ENCODE results near the gene AHNAK.

The AHNAK gene

GRCh38 chr11:62458212-62459002 is 88.2 kb downstream of the AHNAK start:
- TF ChIP-seq CTCF (IDR thresholded peaks at IDR 0.05; ENCODE audit: low read depth, low read length, missing control alignments): no peak
- no peak for DNase-seq (ENCODE audit: low read depth)
- H3K4me3 ChIP-seq (ENCODE audit: low read depth, low read length): no peak overlapping the region
- in situ Hi-C loops (cut with HindIII; ENCODE audit: low sequenced_read_pairs): no loop called here

GRCh38 chr11:62457478-62457877 is 89.1 kb downstream of the AHNAK start:
- TF ChIP-seq CTCF (IDR thresholded peaks at IDR 0.05; ENCODE audit: low read depth, low read length, missing control alignments): no peak
- H3K4me3 ChIP-seq (ENCODE audit: low read depth, low read length): no peak overlapping the region
- DNase-seq (ENCODE audit: low read depth): no peak
- in situ Hi-C loops (cut with HindIII; ENCODE audit: low sequenced_read_pairs): no loop called here

GRCh38 chr11:62456630-62457029 is 90.0 kb downstream of the AHNAK start:
- DNase-seq (ENCODE audit: low read depth): no peak
- H3K4me3 ChIP-seq (ENCODE audit: low read depth, low read length): no peak overlapping the region
- no peak for TF ChIP-seq CTCF (IDR thresholded peaks at IDR 0.05; ENCODE audit: low read depth, low read length, missing control alignments)
- in situ Hi-C loops (cut with HindIII; ENCODE audit: low sequenced_read_pairs): no loop called here

GRCh38 chr11:62452839-62453468 is 93.7 kb downstream of the AHNAK start:
- in situ Hi-C loops (cut with HindIII; ENCODE audit: low sequenced_read_pairs): no loop called here
- TF ChIP-seq CTCF (IDR thresholded peaks at IDR 0.05; ENCODE audit: low read depth, low read length, missing control alignments): no peak
- DNase-seq (ENCODE audit: low read depth): no peak
- no peak overlapping the region for H3K4me3 ChIP-seq (ENCODE audit: low read depth, low read length)

GRCh38 chr11:62452261-62452660 is 94.3 kb downstream of the AHNAK start:
- DNase-seq (ENCODE audit: low read depth): no peak
- in situ Hi-C loops (cut with HindIII; ENCODE audit: low sequenced_read_pairs): no loop called here
- H3K4me3 ChIP-seq (ENCODE audit: low read depth, low read length): no peak overlapping the region
- no peak for TF ChIP-seq CTCF (IDR thresholded peaks at IDR 0.05; ENCODE audit: low read depth, low read length, missing control alignments)

GRCh38 chr11:62451241-62451621 is 95.4 kb downstream of the AHNAK start:
- no peak for DNase-seq (ENCODE audit: low read depth)
- TF ChIP-seq CTCF (IDR thresholded peaks at IDR 0.05; ENCODE audit: low read depth, low read length, missing control alignments): no peak
- H3K4me3 ChIP-seq (ENCODE audit: low read depth, low read length): no peak overlapping the region
- in situ Hi-C loops (cut with HindIII; ENCODE audit: low sequenced_read_pairs): no loop called here
